ENCODE measurements around the gene NIPBL. TPM values are rescaled to one million over a fixed set of nuclear protein-coding genes. Genes with fewer than 3 reads are reported as not detected.

NIPBL gene
- total and polyA plus RNA-seq, 2 donors (not counting 1 experiment from before 2014, with no cell fraction given): 30.8 to 34.2 TPM

DNA sequence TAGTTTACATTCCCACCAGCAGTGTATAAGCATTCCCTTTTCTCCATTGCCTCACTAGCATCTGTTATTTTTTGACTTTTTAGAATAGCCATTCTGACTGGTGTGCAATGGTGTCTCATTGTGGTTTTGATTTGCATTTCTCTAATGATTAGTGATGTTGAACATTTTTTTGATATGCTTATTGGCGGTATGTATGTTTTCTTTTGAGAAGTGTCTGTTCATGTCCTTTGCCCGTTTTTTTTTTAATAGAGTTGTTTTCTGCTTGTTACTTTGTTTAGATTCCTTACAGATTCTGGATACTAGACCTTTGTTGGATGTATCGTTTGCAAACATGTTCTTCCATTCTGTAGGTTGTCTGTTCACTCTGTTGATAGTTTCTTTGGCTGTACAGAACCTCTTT, 25.3 kb downstream of the NIPBL start:
- Histone ChIP-seq H3K9ac (ENCODE audit: insufficient read depth, low read length) (no peak overlapping the region), H4K20me1 (ENCODE audit: control insufficient read depth, extremely low read depth, insufficient read depth, low read length) (peaks cover 2% of the 10 kb centered on the region), H3K79me2 (ENCODE audit: control insufficient read depth, insufficient read depth, low read length) (peaks cover 83% of the 10 kb centered on the region), H3K9me3 (ENCODE audit: control insufficient read depth, insufficient read depth, low read depth, low read length) (no peaks in the 10 kb centered on the region), H3K4me1 (ENCODE audit: control insufficient read depth, extremely low read depth, insufficient read depth, low read length) (no peaks in the 10 kb centered on the region), H3K27me3 (ENCODE audit: control insufficient read depth, insufficient read depth, low read length) (no peaks in the 10 kb centered on the region), H3K36me3 (ENCODE audit: control insufficient read depth, insufficient read depth, low read length) (no peaks in the 10 kb centered on the region), H3K4me3 (replicated peaks in 1 of 4; ENCODE audit: control extremely low read depth in 1 of 4, insufficient read depth in 1 of 4, low read depth in 3 of 4, low read length in 4 of 4) (no peak overlapping the region), H3K27ac (ENCODE audit: insufficient read depth, low read length) (no peak overlapping the region), H3K4me2 (ENCODE audit: extremely low read depth, insufficient read depth, low read length) (no peak overlapping the region), H2AFZ (ENCODE audit: low read length) (no peak overlapping the region)
- no peak for TF ChIP-seq EZH2 (IDR thresholded peaks at IDR 0.05; ENCODE audit: low read length, missing control alignments)
- TF ChIP-seq, protein P1, sequence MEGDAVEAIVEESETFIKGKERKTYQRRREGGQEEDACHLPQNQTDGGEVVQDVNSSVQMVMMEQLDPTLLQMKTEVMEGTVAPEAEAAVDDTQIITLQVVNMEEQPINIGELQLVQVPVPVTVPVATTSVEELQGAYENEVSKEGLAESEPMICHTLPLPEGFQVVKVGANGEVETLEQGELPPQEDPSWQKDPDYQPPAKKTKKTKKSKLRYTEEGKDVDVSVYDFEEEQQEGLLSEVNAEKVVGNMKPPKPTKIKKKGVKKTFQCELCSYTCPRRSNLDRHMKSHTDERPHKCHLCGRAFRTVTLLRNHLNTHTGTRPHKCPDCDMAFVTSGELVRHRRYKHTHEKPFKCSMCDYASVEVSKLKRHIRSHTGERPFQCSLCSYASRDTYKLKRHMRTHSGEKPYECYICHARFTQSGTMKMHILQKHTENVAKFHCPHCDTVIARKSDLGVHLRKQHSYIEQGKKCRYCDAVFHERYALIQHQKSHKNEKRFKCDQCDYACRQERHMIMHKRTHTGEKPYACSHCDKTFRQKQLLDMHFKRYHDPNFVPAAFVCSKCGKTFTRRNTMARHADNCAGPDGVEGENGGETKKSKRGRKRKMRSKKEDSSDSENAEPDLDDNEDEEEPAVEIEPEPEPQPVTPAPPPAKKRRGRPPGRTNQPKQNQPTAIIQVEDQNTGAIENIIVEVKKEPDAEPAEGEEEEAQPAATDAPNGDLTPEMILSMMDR (conservative IDR thresholded peaks at IDR 0.05 in 1 of 2, IDR thresholded peaks at IDR 0.05 in 1 of 2; ENCODE audit: low read depth in 1 of 2, low read length in 2 of 2): no peak
- DNase-seq (ENCODE audit: low read depth in 2 of 2): no peak

DNA sequence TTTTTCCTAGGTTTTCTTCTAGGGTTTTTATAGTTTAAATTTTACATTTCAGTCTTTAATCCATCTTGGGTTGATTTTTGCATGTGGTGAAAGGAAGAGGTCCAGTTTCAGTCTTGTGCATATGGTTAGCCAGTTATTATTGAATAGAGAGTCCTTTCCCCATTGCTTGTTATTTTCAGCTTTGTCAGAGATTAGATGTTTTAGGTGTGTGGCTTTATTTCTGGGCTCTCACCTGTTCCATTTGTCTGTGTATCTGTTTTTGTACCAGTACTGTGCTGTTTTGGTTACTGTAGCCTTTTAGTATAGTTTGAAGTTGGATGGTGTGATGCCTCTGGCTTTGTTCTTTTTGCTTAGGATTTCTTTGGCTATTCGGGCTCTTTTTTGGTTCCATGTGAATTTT, 25.8 kb downstream of the NIPBL start:
- Histone ChIP-seq H3K9ac (ENCODE audit: insufficient read depth, low read length) (no peak overlapping the region), H3K9me3 (ENCODE audit: control insufficient read depth, insufficient read depth, low read depth, low read length) (no peaks in the 10 kb centered on the region), H3K36me3 (ENCODE audit: control insufficient read depth, insufficient read depth, low read length) (no peaks in the 10 kb centered on the region), H3K79me2 (ENCODE audit: control insufficient read depth, insufficient read depth, low read length) (peaks cover 82% of the 10 kb centered on the region), H3K27ac (ENCODE audit: insufficient read depth, low read length) (no peak overlapping the region), H3K4me2 (ENCODE audit: extremely low read depth, insufficient read depth, low read length) (no peak overlapping the region), H3K27me3 (ENCODE audit: control insufficient read depth, insufficient read depth, low read length) (no peaks in the 10 kb centered on the region), H3K4me1 (ENCODE audit: control insufficient read depth, extremely low read depth, insufficient read depth, low read length) (no peaks in the 10 kb centered on the region), H4K20me1 (ENCODE audit: control insufficient read depth, extremely low read depth, insufficient read depth, low read length) (peaks cover 2% of the 10 kb centered on the region), H3K4me3 (replicated peaks in 1 of 4; ENCODE audit: control extremely low read depth in 1 of 4, insufficient read depth in 1 of 4, low read depth in 3 of 4, low read length in 4 of 4) (no peak overlapping the region), H2AFZ (ENCODE audit: low read length) (no peak overlapping the region)
- no peak for DNase-seq (ENCODE audit: low read depth in 2 of 2)
- no peak for TF ChIP-seq EZH2 (IDR thresholded peaks at IDR 0.05; ENCODE audit: low read length, missing control alignments)
- TF ChIP-seq, protein P1 (conservative IDR thresholded peaks at IDR 0.05 in 1 of 2, IDR thresholded peaks at IDR 0.05 in 1 of 2; ENCODE audit: low read depth in 1 of 2, low read length in 2 of 2): no peak

DNA sequence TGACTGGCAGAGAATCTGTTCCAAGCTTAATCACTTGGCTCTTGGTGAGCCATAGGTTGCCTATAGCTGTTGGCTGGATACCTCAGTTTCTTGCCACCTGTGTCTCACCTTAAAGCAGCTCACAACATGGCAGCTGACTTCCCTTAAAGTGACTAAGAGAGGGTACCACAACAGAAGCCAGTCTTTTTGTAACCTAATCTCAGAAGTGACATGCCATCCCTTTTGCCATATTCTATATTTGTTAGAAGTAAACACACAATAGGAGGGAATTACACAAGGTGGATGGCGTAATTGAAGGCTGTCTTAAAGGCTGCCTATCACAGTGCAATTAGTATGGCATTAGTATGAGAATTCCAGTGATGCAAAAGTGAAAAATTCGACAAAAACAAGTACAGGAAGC, 28.1 kb downstream of the NIPBL start:
- no peaks in the 10 kb centered on the region for H3K9me3 ChIP-seq (ENCODE audit: control insufficient read depth, insufficient read depth, low read depth, low read length)
- no peak overlapping the region for H3K4me2 ChIP-seq (ENCODE audit: extremely low read depth, insufficient read depth, low read length)
- no peaks in the 10 kb centered on the region for H3K4me1 ChIP-seq (ENCODE audit: control insufficient read depth, extremely low read depth, insufficient read depth, low read length)
- no peak for TF ChIP-seq EZH2 (IDR thresholded peaks at IDR 0.05; ENCODE audit: low read length, missing control alignments)
- TF ChIP-seq, protein P1 (conservative IDR thresholded peaks at IDR 0.05 in 1 of 2, IDR thresholded peaks at IDR 0.05 in 1 of 2; ENCODE audit: low read depth in 1 of 2, low read length in 2 of 2): no peak
- no peak for DNase-seq (ENCODE audit: low read depth in 2 of 2)
- H3K4me3 ChIP-seq (replicated peaks in 1 of 4; ENCODE audit: control extremely low read depth in 1 of 4, insufficient read depth in 1 of 4, low read depth in 3 of 4, low read length in 4 of 4): no peak overlapping the region
- no peaks in the 10 kb centered on the region for H3K27me3 ChIP-seq (ENCODE audit: control insufficient read depth, insufficient read depth, low read length)
- no peak overlapping the region for H3K27ac ChIP-seq (ENCODE audit: insufficient read depth, low read length)
- no peak overlapping the region for H2AFZ ChIP-seq (ENCODE audit: low read length)
- peaks cover 85% of the 10 kb centered on the region for H3K79me2 ChIP-seq (ENCODE audit: control insufficient read depth, insufficient read depth, low read length)
- no peaks in the 10 kb centered on the region for H3K36me3 ChIP-seq (ENCODE audit: control insufficient read depth, insufficient read depth, low read length)
- H4K20me1 ChIP-seq (ENCODE audit: control insufficient read depth, extremely low read depth, insufficient read depth, low read length): no peaks in the 10 kb centered on the region
- H3K9ac ChIP-seq (ENCODE audit: insufficient read depth, low read length): no peak overlapping the region
